Esophagus muscularis mucosa (tissue), 4 donors: ENCODE data around the gene CEP19. TPM values are rescaled to one million over a fixed set of nuclear protein-coding genes. Genes with fewer than 3 reads are reported as not detected.

ENCODE experiments used
- DNase-seq: peaks from one replicate; pipeline ENCODE4 v3.0.0-alpha.2; 2017; ENCODE audit errors: extremely low spot score
- H3K27ac ChIP-seq, 4 donors: fragments of 200-600 bp; sonication (generic); replicated peaks in 1 of 4; 1 replicate in 3 of 4; 2 replicates in 1 of 4; pipeline ENCODE4 v1.5.1; 2016 to 2019; ENCODE audit warnings: mild to moderate bottlenecking in 1 of 4
- H3K27me3 ChIP-seq, 4 donors: fragments of 200-600 bp; sonication (generic); one replicate each; pipeline versions ENCODE4 v1.5.1 to v1.6.0; 2016 to 2019
- H3K36me3 ChIP-seq, 4 donors: fragments of 200-600 bp; sonication (generic); one replicate each; pipeline ENCODE4 v1.5.1; 2016 to 2019
- H3K4me1 ChIP-seq, 4 donors: fragments of 200-600 bp; sonication (generic); one replicate each; pipeline ENCODE4 v1.5.1; 2016 to 2019
- H3K4me3 ChIP-seq, 4 donors: fragments of 200-600 bp; sonication (generic); 1 replicate in 2 of 4; 2 replicates in 2 of 4; pipeline ENCODE4 v1.5.1; 2016 to 2019; ENCODE audit warnings: mild to moderate bottlenecking in 4 of 4, moderate library complexity in 1 of 4
- H3K9me3 ChIP-seq, 4 donors: fragments of 200-600 bp; sonication (generic); 1 replicate in 3 of 4; 2 replicates in 1 of 4; pipeline ENCODE4 v1.5.1; 2016 to 2019
- EP300 ChIP-seq: sonication (generic); formaldehyde crosslinking; IDR thresholded peaks from one replicate; pipeline ENCODE4 v1.6.1; 2017; ENCODE audit warnings: antibody characterized with exemption
- POLR2A ChIP-seq: fragments of 450-650 bp; IDR thresholded peaks from one replicate; pipeline ENCODE4 v1.6.1; 2017; ENCODE audit warnings: antibody characterized with exemption, moderate library complexity, mild to moderate bottlenecking, low read depth
- POLR2AphosphoS5 ChIP-seq, 2 donors: sonication (generic); formaldehyde crosslinking; IDR thresholded peaks; one replicate each; pipeline ENCODE4 v1.6.1; 2017; ENCODE audit warnings: antibody characterized with exemption in 2 of 2
- WGBS: methylation state at CpG from one replicate; pipeline ENCODE4 v1.1.5; 2018; 5-methylcytosine and 5-hydroxymethylcytosine counted together
- intact Hi-C: fragments of 100-400 bp; cut with DNase I; formaldehyde crosslinking; loops from one replicate; pipeline ENCODE4 v1.15.1; 2023
- total RNA-seq, 4 donors: library from RNA; depleted of rRNA; stranded (reverse); fragments of >200 nt; gene quantifications; one replicate each; pipeline versions ENCODE4 v1.1.0 to v1.2.1, GENCODE V29; 2016
- TF ChIP-seq, protein P1 (sequence below), 3 experiments: fragments of 200-600 bp in 2 of 3; fragments of 450-650 bp in 1 of 3; sonication (generic) in 2 of 3; IDR thresholded peaks; one replicate each; pipeline ENCODE4 v1.5.1; 2017 to 2019; ENCODE audit warnings: antibody characterized with exemption in 3 of 3, mild to moderate bottlenecking in 2 of 3, moderate library complexity in 1 of 3

CEP19 gene, protein sequence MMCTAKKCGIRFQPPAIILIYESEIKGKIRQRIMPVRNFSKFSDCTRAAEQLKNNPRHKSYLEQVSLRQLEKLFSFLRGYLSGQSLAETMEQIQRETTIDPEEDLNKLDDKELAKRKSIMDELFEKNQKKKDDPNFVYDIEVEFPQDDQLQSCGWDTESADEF
- total RNA-seq = 1 to 10 TPM; 1.5 to 4.0 (median 3.3) TPM

DNA sequence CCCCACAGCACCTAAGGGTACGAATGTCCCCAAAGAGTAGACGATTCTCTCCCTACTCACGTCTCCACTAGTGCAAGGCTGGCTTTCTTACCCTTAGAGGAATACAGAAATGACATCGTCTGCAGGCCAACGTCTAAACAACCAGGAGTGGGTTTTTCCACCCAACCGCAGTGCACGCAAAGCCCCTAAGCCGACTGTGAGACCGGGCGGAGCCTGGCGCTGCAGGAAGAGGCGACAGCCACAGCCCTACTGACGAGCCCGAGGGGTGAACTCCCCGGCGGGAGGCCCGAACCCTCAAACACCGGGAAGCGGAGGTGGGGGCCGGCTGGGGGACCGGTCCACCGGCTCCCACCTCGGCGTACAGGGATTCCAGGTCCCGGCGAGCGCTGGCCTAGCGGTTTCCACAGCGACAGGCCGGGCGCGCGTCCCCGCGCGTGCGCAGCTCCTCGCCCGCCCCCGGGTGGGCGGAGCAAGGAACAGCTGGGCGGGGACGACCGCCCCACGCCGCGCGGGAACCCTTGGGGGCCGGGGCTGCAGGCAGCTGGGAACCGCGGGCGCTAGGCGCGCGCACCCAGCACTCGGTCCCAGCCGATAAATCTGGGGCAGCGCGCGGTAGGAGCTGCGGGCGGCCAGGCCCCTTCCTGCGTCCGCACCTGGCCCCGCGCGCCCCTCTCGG lies at the start of gene CEP19, which contains the start of gene PIGX:
Gene CEP19, minus strand, starts transcription at position 413 of the 676 bp plus-strand sequence. CDS start 3,593 bp downstream, outside the sequence.
Gene PIGX, plus strand, starts transcription at position 540 of the 676 bp plus-strand sequence.
- no peak for TF ChIP-seq EP300
- TF ChIP-seq POLR2AphosphoS5 (IDR thresholded peaks at IDR 0.05) = peak; percentile 51 to 79
- TF ChIP-seq POLR2A = peak; percentile 44
- TF ChIP-seq, protein P1, sequence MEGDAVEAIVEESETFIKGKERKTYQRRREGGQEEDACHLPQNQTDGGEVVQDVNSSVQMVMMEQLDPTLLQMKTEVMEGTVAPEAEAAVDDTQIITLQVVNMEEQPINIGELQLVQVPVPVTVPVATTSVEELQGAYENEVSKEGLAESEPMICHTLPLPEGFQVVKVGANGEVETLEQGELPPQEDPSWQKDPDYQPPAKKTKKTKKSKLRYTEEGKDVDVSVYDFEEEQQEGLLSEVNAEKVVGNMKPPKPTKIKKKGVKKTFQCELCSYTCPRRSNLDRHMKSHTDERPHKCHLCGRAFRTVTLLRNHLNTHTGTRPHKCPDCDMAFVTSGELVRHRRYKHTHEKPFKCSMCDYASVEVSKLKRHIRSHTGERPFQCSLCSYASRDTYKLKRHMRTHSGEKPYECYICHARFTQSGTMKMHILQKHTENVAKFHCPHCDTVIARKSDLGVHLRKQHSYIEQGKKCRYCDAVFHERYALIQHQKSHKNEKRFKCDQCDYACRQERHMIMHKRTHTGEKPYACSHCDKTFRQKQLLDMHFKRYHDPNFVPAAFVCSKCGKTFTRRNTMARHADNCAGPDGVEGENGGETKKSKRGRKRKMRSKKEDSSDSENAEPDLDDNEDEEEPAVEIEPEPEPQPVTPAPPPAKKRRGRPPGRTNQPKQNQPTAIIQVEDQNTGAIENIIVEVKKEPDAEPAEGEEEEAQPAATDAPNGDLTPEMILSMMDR (IDR thresholded peaks at IDR 0.05) = peak in 2 of 3 experiments; percentile 13 to 23
- WGBS = 0% methylated on average over 6 of the region's 68 CpGs
- H3K27ac ChIP-seq = peak within 1 kb of the TSS; percentile 93 to 96 (median 94)
- no peaks in the 10 kb centered on the region for H3K9me3 ChIP-seq
- H3K4me3 ChIP-seq = peak within 1 kb of the TSS; percentile 82 to 96 (median 82)
- DNase-seq = peak; percentile 93
- no peaks in the 10 kb centered on the region for H3K27me3 ChIP-seq
- intact Hi-C loops = loop anchor here (2.0 kb wide), 1 partner anchor 29 kb away; no protein-coding TSS in a partner anchor
- H3K4me1 ChIP-seq = peaks cover 13 to 29% (median 22%) of the 10 kb centered on the region in 4 donors
- no peaks in the 10 kb centered on the region for H3K36me3 ChIP-seq

- 87% methylated on average over 9 of the region's 9 CpGs for WGBS
- Histone ChIP-seq H3K4me1 (peaks cover 0 to 28% (median 23%) of the 10 kb centered on the region in 4 donors), H3K4me3 (no peak overlapping the region), H3K36me3 (peaks cover 0 to 3% (median 0%) of the 10 kb centered on the region in 4 donors), H3K27me3 (no peaks in the 10 kb centered on the region), H3K27ac (no peak overlapping the region), H3K9me3 (peaks cover 0 to 10% (median 0%) of the 10 kb centered on the region in 4 donors)
- intact Hi-C loops = no loop called here
- TF ChIP-seq, protein P1 (IDR thresholded peaks at IDR 0.05) = no peak
- TF ChIP-seq EP300 (no peak), POLR2A (no peak), POLR2AphosphoS5 (IDR thresholded peaks at IDR 0.05) (no peak)
- DNase-seq = no peak
Measured at GRCh38 chr3:196757876-196758739, 46.1 kb upstream of the CEP19 start.

DNA sequence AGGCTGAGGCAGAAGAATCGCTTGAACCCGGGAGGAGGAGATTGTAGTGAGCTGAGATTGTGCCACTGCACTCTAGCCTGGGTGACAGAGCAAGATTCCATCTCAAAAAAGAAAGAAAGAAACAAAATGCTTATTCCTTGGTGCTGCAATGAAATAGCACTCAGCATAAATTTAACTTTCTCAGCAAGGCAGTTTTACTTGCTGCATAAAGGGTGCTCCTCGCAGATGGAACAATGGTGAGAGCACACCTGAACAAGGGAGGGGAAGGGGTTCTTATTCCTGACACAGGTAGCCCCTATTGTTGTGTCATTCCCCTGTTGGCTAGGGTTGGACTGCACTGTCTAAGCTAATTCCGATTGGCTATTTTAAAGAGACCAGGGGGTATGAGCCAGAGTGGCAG lies 44.7 kb upstream of the CEP19 start:
- H3K27me3 ChIP-seq = no peaks in the 10 kb centered on the region
- intact Hi-C loops = no loop called here
- peaks cover 0 to 3% (median 0%) of the 10 kb centered on the region in 4 donors for H3K36me3 ChIP-seq
- 68% methylated on average over 4 of the region's 4 CpGs for WGBS
- H3K27ac ChIP-seq = no peak overlapping the region
- peaks cover 0 to 10% (median 0%) of the 10 kb centered on the region in 4 donors for H3K9me3 ChIP-seq
- H3K4me1 ChIP-seq = peaks cover 0 to 28% (median 23%) of the 10 kb centered on the region in 4 donors
- TF ChIP-seq POLR2AphosphoS5 (IDR thresholded peaks at IDR 0.05) (no peak), POLR2A (no peak), EP300 (no peak)
- TF ChIP-seq, protein P1 (IDR thresholded peaks at IDR 0.05) = no peak
- no peak overlapping the region for H3K4me3 ChIP-seq
- no peak for DNase-seq

DNA sequence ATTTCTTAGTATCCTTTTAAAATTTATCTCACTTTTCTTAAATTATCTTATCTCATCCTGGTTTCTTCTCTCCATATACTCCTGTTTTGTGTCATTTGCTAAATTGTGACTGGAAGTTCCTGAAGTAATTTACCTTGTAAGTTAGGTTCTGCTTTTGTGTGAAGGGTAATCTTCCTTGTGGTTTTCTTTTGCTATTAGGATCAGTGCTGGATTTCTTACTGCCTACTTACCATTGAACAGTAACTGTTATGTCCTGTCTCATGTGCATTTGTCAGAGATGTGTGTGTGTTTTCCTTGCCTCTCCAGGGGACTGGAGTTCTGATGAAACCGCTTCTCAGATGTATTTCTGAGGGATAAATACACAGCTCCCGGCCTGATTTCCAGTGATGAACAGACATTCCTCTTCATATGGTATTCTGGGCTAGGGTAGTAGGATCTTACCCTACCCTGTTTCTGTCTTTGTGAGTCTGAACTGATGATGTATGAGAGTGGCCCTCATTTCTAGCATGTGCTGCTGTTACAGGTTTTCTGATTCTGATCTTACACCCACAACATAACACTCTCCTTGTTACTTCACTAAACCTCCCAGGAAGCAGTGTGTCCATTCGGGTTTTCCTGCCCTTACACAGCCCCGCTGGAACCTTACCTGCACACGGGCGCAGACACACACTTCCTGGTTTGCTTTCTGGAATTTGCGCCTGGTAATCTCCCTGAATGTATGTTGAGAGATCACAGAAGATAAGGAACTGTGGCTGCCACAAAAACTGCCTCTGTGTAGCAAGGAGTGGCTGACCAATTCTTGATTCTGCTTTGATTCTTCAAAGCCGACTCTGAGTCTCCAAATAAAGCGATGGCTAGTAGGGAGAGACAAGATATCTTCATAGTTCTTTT lies 42.3 kb upstream of the CEP19 start:
- TF ChIP-seq POLR2AphosphoS5 (IDR thresholded peaks at IDR 0.05) = no peak
- TF ChIP-seq, protein P1 (IDR thresholded peaks at IDR 0.05) = no peak
- TF ChIP-seq POLR2A = no peak
- TF ChIP-seq EP300 = no peak

More for the DNA sequence above, 42.3 kb upstream of the CEP19 start:
- Histone ChIP-seq H3K4me3 (no peak overlapping the region), H3K9me3 (peaks cover 0 to 10% (median 0%) of the 10 kb centered on the region in 4 donors), H3K27me3 (no peaks in the 10 kb centered on the region), H3K27ac (no peak overlapping the region), H3K36me3 (peaks cover 0 to 3% (median 0%) of the 10 kb centered on the region in 4 donors), H3K4me1 (peaks cover 0 to 24% (median 19%) of the 10 kb centered on the region in 4 donors)
- 78% methylated on average over 9 of the region's 9 CpGs for WGBS
- DNase-seq = no peak
- intact Hi-C loops = no loop called here
